Lower leg skin (tissue), 3 donors: Measurements from ENCODE around the gene TRMT11.

Experiments used
- POLR2A ChIP-seq, 2 donors: fragments of 450-650 bp; IDR thresholded peaks; one replicate each; pipeline ENCODE4 v1.6.1; 2016 to 2017; ENCODE audit warnings: antibody characterized with exemption in 2 of 2, mild to moderate bottlenecking in 1 of 2, moderate library complexity in 1 of 2
- TF ChIP-seq, protein P1 (sequence below), 3 donors: fragments of 450-650 bp; IDR thresholded peaks; one replicate each; pipeline ENCODE4 v1.5.1; 2016; ENCODE audit warnings: antibody characterized with exemption in 3 of 3, mild to moderate bottlenecking in 3 of 3, moderate library complexity in 2 of 3

GRCh38 chr6:125939791-125940190, 46.5 kb upstream of the TRMT11 start:
- TF ChIP-seq, protein P1, sequence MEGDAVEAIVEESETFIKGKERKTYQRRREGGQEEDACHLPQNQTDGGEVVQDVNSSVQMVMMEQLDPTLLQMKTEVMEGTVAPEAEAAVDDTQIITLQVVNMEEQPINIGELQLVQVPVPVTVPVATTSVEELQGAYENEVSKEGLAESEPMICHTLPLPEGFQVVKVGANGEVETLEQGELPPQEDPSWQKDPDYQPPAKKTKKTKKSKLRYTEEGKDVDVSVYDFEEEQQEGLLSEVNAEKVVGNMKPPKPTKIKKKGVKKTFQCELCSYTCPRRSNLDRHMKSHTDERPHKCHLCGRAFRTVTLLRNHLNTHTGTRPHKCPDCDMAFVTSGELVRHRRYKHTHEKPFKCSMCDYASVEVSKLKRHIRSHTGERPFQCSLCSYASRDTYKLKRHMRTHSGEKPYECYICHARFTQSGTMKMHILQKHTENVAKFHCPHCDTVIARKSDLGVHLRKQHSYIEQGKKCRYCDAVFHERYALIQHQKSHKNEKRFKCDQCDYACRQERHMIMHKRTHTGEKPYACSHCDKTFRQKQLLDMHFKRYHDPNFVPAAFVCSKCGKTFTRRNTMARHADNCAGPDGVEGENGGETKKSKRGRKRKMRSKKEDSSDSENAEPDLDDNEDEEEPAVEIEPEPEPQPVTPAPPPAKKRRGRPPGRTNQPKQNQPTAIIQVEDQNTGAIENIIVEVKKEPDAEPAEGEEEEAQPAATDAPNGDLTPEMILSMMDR (IDR thresholded peaks at IDR 0.05): no peak
- no peak for TF ChIP-seq POLR2A (IDR thresholded peaks at IDR 0.05)
